ENCODE results near the gene RPS6KB1.
"Not testable (repeated sequence)": the region's sequence is repeated elsewhere in the genome, so short reads cannot be mapped to it uniquely, and the experiment has no call there.

RPS6KB1 gene

GRCh38 chr17:59859444-59860025 lies 33.4 kb upstream of the RPS6KB1 start:
- DNase-seq (ENCODE audit: low read depth) = peak; percentile 67
- peak; percentile 55 for TF ChIP-seq CTCF (IDR thresholded peaks at IDR 0.05; ENCODE audit: insufficient read depth, low read depth, low read length, missing control alignments)
- H3K4me3 ChIP-seq (ENCODE audit: low read length) = no peak overlapping the region

DNA sequence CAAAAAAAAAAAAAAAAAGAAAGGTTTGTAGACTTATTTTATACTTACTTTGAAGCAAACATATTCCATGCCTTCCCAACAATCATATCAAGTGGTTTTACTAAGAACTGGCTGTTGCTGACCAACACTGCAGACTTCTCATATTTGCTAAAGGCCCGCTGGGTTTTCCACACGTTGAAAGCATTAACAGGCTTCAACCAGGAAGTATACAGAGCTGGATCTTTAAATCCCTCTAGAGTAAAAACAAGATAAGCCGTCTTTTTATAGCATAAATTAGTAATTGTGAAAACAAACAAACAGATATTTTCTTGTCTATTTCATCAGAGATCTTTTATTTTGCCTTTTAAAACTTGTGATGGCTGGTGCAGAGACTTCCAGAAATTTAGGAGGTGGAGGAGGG lies 29.3 kb upstream of the RPS6KB1 start:
- no peak for DNase-seq (ENCODE audit: low read depth)
- no peak overlapping the region for H3K4me3 ChIP-seq (ENCODE audit: low read length)
- no peak for TF ChIP-seq CTCF (IDR thresholded peaks at IDR 0.05; ENCODE audit: insufficient read depth, low read depth, low read length, missing control alignments)

DNA sequence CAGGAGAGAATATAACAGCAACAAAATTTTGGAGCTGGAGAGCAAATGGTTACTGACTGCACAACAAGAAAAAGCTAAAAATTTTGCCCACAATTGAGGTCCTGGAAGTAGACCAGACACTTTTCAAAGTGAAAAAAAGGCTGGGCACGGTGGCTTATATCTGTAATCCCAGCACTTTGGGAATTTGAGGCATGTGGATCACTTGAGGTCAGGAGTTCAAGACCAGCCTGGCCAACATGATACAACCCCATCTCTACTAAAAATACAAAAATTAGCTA lies 23.0 kb upstream of the RPS6KB1 start:
- TF ChIP-seq CTCF (IDR thresholded peaks at IDR 0.05; ENCODE audit: insufficient read depth, low read depth, low read length, missing control alignments) = no peak
- H3K4me3 ChIP-seq (ENCODE audit: low read length) = no peak overlapping the region
- DNase-seq (ENCODE audit: low read depth) = no peak

DNA sequence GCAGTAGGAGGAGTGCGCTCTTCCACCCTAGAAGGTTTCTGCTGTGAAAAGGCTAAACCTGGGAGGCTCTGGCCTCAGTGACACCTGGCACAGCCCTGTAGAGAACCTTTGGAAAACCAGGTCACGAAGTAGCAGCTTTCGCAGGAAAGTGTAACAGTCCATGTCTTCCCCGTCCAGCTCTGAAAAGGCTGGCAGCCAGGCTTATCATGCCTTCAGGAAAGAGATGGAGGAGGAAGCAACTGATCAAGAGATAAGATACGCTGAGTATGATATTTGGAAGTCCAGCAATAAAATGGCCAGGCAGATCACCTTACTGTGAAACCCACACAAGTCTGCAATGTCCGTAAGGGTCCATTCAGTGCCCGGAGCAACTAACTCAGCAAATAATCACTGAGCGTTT lies 22.4 kb upstream of the RPS6KB1 start:
- no peak for TF ChIP-seq CTCF (IDR thresholded peaks at IDR 0.05; ENCODE audit: insufficient read depth, low read depth, low read length, missing control alignments)
- H3K4me3 ChIP-seq (ENCODE audit: low read length) = no peak overlapping the region
- DNase-seq (ENCODE audit: low read depth) = no peak

- TF ChIP-seq CTCF (IDR thresholded peaks at IDR 0.05; ENCODE audit: insufficient read depth, low read depth, low read length, missing control alignments) = no peak
- no peak for DNase-seq (ENCODE audit: low read depth)
- H3K4me3 ChIP-seq (ENCODE audit: low read length) = no peak overlapping the region
Observed at GRCh38 chr17:59872351-59872750, 20.6 kb upstream of the RPS6KB1 start.

- H3K4me3 ChIP-seq (ENCODE audit: low read length); DNase-seq (ENCODE audit: low read depth): not testable (repeated sequence)
Observed at GRCh38 chr17:59873414-59873813, 19.5 kb upstream of the RPS6KB1 start.

DNA sequence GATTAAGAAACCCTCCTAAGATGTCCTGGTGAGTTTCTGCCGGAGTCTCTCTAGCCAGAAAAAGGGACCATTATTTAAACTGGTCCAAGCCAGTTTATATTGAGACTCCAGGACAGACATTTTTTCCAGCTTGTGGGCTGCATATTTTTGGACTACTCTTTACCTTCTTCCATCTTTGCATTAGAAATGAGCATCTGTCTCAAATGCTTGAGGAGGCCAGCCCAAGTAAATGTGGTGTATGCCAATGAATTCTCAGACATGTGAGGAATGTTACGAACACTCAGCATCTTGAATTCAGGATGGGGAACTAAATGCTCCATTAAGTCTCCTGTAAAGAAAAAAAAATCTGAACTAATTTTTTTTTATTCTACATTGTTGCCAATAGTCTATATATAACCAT lies 18.5 kb upstream of the RPS6KB1 start:
- no peak for TF ChIP-seq CTCF (IDR thresholded peaks at IDR 0.05; ENCODE audit: insufficient read depth, low read depth, low read length, missing control alignments)
- no peak overlapping the region for H3K4me3 ChIP-seq (ENCODE audit: low read length)
- no peak for DNase-seq (ENCODE audit: low read depth)

DNA sequence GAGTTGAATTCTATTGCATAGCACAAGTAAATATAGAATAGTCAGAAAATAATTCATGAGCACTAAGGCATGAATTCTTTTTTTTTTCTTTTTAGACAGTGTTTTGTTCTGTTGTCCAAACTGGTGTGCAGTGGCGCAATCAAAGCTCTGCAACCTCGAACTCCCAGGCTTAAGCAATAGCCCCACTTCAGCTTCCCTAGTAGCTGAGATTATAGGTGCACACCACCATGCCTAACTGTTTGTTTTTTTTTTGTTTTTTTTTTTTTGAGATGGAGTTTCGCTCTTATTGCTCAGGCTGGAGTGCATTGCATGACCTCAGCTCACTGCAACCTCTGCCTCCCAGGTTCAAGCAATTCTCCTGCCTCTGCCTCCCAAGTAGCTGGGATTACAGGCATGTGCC lies 16.8 kb upstream of the RPS6KB1 start:
- H3K4me3 ChIP-seq (ENCODE audit: low read length) = no peak overlapping the region
- DNase-seq (ENCODE audit: low read depth) = no peak
- TF ChIP-seq CTCF (IDR thresholded peaks at IDR 0.05; ENCODE audit: insufficient read depth, low read depth, low read length, missing control alignments) = no peak

Measured in epithelial cell of esophagus (primary cell).